ENCODE measurements around the gene ASPSCR1.

ASPSCR1 gene

DNA sequence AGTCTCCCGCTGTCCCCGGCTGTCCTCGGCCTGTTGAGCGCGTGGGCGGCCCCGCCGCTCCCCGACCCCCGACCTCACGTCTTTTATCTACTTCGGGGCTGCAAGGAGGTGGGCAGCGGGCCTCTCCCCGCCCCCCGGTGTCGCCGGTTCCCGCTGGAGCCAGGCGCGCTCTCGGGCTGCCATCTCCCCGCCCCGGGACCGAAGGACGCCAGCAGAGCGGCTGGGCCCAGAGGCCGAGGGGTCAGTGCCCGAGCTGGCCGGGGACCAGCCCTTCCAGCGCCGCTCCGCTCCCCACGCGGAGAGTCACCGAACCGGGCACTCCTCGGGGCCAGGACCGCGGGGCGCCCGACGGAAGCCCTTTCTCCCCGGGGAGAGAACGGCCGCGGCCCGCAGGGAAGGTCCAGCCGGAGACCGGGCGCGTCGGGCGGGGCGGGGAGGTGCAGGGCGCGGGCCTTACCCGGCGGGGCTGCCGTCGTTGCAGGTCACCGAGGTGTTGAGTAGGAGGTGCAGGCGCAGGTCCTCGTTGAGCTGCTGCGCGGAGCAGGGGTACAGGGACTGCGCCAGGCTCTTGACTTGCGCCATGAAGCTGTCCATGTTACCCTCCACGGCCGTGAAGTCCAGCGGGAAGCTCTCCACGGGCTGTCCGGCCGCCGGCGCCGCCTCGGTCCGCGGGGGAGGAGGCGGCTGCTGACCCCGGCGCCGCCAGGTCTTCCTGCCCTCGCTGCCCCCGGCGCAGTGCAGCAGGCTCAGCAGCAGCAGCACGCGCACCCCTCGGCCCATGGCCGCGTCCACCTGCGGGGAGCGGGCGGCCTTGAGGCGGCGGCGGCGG is 17.1 kb upstream of the ASPSCR1 start:
- Histone ChIP-seq H3K4me3 (ENCODE audit: low read depth in 1 of 5, low read length in 5 of 5) (peak overlapping the region in 3 of 5 donors; percentile 31 to 58 (median 55)), H3K4me1 (ENCODE audit: control insufficient read depth in 5 of 5, insufficient read depth in 5 of 5, low read length in 5 of 5) (peaks cover 0 to 20% (median 12%) of the 10 kb centered on the region in 5 donors), H3K9me3 (ENCODE audit: control insufficient read depth in 5 of 5, low read length in 5 of 5) (no peaks in the 10 kb centered on the region), H3K27me3 (ENCODE audit: control insufficient read depth in 5 of 5, insufficient read depth in 4 of 5, low read length in 5 of 5) (peaks cover 40 to 78% (median 59%) of the 10 kb centered on the region in 5 donors), H3K27ac (ENCODE audit: low read depth, low read length) (no peak overlapping the region), H3K9ac (ENCODE audit: low read length in 5 of 5) (no peak overlapping the region), H3K36me3 (ENCODE audit: control insufficient read depth in 5 of 5, insufficient read depth in 5 of 5, low read length in 5 of 5) (no peaks in the 10 kb centered on the region)

GRCh38 chr17:81961087-81961511 is 16.3 kb upstream of the ASPSCR1 start, which contains the start of gene NOTUM:
NOTUM (minus strand) TSS chr17:81961187; CDS start chr17:81960909, 278 bp downstream.
- peaks cover 42 to 76% (median 58%) of the 10 kb centered on the region in 5 donors for H3K27me3 ChIP-seq (ENCODE audit: control insufficient read depth in 5 of 5, insufficient read depth in 4 of 5, low read length in 5 of 5)
- H3K4me1 ChIP-seq (ENCODE audit: control insufficient read depth in 5 of 5, insufficient read depth in 5 of 5, low read length in 5 of 5): peaks cover 0 to 20% (median 12%) of the 10 kb centered on the region in 5 donors
- no peak within 1 kb of the TSS for H3K9ac ChIP-seq (ENCODE audit: low read length in 5 of 5)
- no peaks in the 10 kb centered on the region for H3K9me3 ChIP-seq (ENCODE audit: control insufficient read depth in 5 of 5, low read length in 5 of 5)
- H3K36me3 ChIP-seq (ENCODE audit: control insufficient read depth in 5 of 5, insufficient read depth in 5 of 5, low read length in 5 of 5): no peaks in the 10 kb centered on the region
- H3K4me3 ChIP-seq (ENCODE audit: low read depth in 1 of 5, low read length in 5 of 5): peak within 1 kb of the TSS in 3 of 5 donors; percentile 31 to 58 (median 55)
- H3K27ac ChIP-seq (ENCODE audit: low read depth, low read length): no peak within 1 kb of the TSS

GRCh38 chr17:81961521-81962498 is 15.6 kb upstream of the ASPSCR1 start:
- no peak overlapping the region for H3K27ac ChIP-seq (ENCODE audit: low read depth, low read length)
- H3K9ac ChIP-seq (ENCODE audit: low read length in 5 of 5): no peak overlapping the region
- no peaks in the 10 kb centered on the region for H3K9me3 ChIP-seq (ENCODE audit: control insufficient read depth in 5 of 5, low read length in 5 of 5)
- peaks cover 37 to 69% (median 51%) of the 10 kb centered on the region in 5 donors for H3K27me3 ChIP-seq (ENCODE audit: control insufficient read depth in 5 of 5, insufficient read depth in 4 of 5, low read length in 5 of 5)
- H3K4me3 ChIP-seq (ENCODE audit: low read depth in 1 of 5, low read length in 5 of 5): no peak overlapping the region
- no peaks in the 10 kb centered on the region for H3K36me3 ChIP-seq (ENCODE audit: control insufficient read depth in 5 of 5, insufficient read depth in 5 of 5, low read length in 5 of 5)
- peaks cover 0 to 25% (median 14%) of the 10 kb centered on the region in 5 donors for H3K4me1 ChIP-seq (ENCODE audit: control insufficient read depth in 5 of 5, insufficient read depth in 5 of 5, low read length in 5 of 5)

DNA sequence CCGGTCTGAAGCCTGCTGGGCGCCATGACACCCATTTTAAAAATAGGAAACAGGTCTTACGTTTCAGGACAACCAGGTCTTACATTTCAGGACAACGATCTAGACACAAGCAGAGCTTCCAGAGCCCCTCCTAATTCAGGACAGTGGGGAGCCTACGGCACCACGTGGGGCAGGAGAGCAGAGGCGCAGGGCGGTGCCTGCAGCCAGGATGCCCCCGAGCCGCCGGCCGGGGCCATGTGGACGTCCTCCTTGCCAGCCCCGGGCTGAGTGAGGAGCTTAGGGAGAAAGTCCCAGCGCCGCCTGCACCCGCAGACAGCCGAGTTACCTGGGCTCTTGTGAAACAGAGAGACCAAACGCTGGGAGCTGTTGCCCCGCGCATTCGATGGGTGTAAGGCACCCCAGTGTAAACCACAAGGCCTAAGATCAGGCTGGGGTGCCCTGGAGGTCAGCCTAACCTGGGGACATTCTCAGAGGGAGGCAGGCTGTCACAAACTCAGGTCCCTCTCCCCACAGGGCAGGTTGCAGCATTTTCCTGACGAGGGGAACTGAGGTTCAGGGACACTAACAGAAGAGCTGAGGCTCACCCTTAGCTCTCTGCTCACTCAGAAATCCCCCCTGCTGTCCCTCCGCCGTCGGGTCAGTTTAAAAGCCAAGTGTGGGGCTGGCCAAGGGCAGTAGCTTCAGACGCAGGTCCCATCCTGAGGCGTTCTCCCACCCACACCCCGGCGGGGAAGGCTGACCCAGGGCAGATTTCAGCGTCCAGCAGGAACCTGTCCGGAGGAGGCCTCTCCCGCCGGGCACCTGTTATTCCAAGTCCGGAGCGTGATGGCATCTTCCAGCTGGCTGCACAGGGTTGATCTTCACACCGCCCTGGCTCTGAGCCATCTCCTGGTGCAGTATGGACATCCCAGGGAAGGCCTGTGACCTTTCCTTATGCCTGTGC is 14.7 kb upstream of the ASPSCR1 start:
- no peak overlapping the region for H3K4me3 ChIP-seq (ENCODE audit: low read depth in 1 of 5, low read length in 5 of 5)
- H3K36me3 ChIP-seq (ENCODE audit: control insufficient read depth in 5 of 5, insufficient read depth in 5 of 5, low read length in 5 of 5): no peaks in the 10 kb centered on the region
- peaks cover 34 to 59% (median 44%) of the 10 kb centered on the region in 5 donors for H3K27me3 ChIP-seq (ENCODE audit: control insufficient read depth in 5 of 5, insufficient read depth in 4 of 5, low read length in 5 of 5)
- H3K9me3 ChIP-seq (ENCODE audit: control insufficient read depth in 5 of 5, low read length in 5 of 5): no peaks in the 10 kb centered on the region
- peaks cover 0 to 34% (median 23%) of the 10 kb centered on the region in 5 donors for H3K4me1 ChIP-seq (ENCODE audit: control insufficient read depth in 5 of 5, insufficient read depth in 5 of 5, low read length in 5 of 5)
- no peak overlapping the region for H3K9ac ChIP-seq (ENCODE audit: low read length in 5 of 5)
- H3K27ac ChIP-seq (ENCODE audit: low read depth, low read length): no peak overlapping the region

- H3K27me3 ChIP-seq (ENCODE audit: control insufficient read depth in 5 of 5, insufficient read depth in 4 of 5, low read length in 5 of 5): peaks cover 22 to 44% (median 29%) of the 10 kb centered on the region in 5 donors
- H3K4me1 ChIP-seq (ENCODE audit: control insufficient read depth in 5 of 5, insufficient read depth in 5 of 5, low read length in 5 of 5): peaks cover 0 to 40% (median 32%) of the 10 kb centered on the region in 5 donors
- no peak overlapping the region for H3K9ac ChIP-seq (ENCODE audit: low read length in 5 of 5)
- no peaks in the 10 kb centered on the region for H3K36me3 ChIP-seq (ENCODE audit: control insufficient read depth in 5 of 5, insufficient read depth in 5 of 5, low read length in 5 of 5)
- H3K27ac ChIP-seq (ENCODE audit: low read depth, low read length): no peak overlapping the region
- H3K4me3 ChIP-seq (ENCODE audit: low read depth in 1 of 5, low read length in 5 of 5): no peak overlapping the region
- H3K9me3 ChIP-seq (ENCODE audit: control insufficient read depth in 5 of 5, low read length in 5 of 5): no peaks in the 10 kb centered on the region
These were observed 13.2 kb upstream of the ASPSCR1 start for GRCh38 chr17:81964081-81964849.

- no peak overlapping the region for H3K4me3 ChIP-seq (ENCODE audit: low read depth in 1 of 5, low read length in 5 of 5)
- no peak overlapping the region for H3K27ac ChIP-seq (ENCODE audit: low read depth, low read length)
- H3K27me3 ChIP-seq (ENCODE audit: control insufficient read depth in 5 of 5, insufficient read depth in 4 of 5, low read length in 5 of 5): peaks cover 12 to 40% (median 23%) of the 10 kb centered on the region in 5 donors
These were observed 10.8 kb upstream of the ASPSCR1 start for GRCh38 chr17:81966343-81967243.

DNA sequence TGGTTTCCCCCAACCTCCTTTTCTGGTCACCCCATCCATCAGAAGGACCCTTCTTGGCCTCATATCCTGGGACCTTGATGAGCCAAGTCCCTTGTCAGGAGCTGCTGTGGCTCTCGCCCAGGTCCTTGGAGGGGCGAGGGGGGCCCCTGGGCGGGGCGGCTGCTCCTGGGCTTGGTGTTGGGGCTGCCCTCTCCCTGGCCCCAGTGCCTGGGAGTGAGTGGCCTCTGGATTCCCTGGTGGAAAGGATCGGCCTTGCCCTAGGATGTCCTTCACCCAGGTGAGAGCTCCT is 10.2 kb upstream of the ASPSCR1 start:
- Histone ChIP-seq H3K9me3 (ENCODE audit: control insufficient read depth in 5 of 5, low read length in 5 of 5) (no peaks in the 10 kb centered on the region), H3K27ac (ENCODE audit: low read depth, low read length) (no peak overlapping the region), H3K36me3 (ENCODE audit: control insufficient read depth in 5 of 5, insufficient read depth in 5 of 5, low read length in 5 of 5) (no peaks in the 10 kb centered on the region), H3K27me3 (ENCODE audit: control insufficient read depth in 5 of 5, insufficient read depth in 4 of 5, low read length in 5 of 5) (peaks cover 7 to 35% (median 22%) of the 10 kb centered on the region in 5 donors), H3K4me1 (ENCODE audit: control insufficient read depth in 5 of 5, insufficient read depth in 5 of 5, low read length in 5 of 5) (peaks cover 0 to 23% (median 22%) of the 10 kb centered on the region in 5 donors), H3K9ac (ENCODE audit: low read length in 5 of 5) (no peak overlapping the region), H3K4me3 (ENCODE audit: low read depth in 1 of 5, low read length in 5 of 5) (no peak overlapping the region)

More at GRCh38 chr17:81966343-81967243, 10.8 kb upstream of the ASPSCR1 start:
- Histone ChIP-seq H3K9ac (ENCODE audit: low read length in 5 of 5) (no peak overlapping the region), H3K36me3 (ENCODE audit: control insufficient read depth in 5 of 5, insufficient read depth in 5 of 5, low read length in 5 of 5) (no peaks in the 10 kb centered on the region), H3K9me3 (ENCODE audit: control insufficient read depth in 5 of 5, low read length in 5 of 5) (no peaks in the 10 kb centered on the region), H3K4me1 (ENCODE audit: control insufficient read depth in 5 of 5, insufficient read depth in 5 of 5, low read length in 5 of 5) (peaks cover 0 to 25% (median 23%) of the 10 kb centered on the region in 5 donors)
